HTR-8/SVneo (cell line): ENCODE measurements around the gene USP36.
"Not testable (repeated sequence)": the region's sequence is repeated elsewhere in the genome, so short reads cannot be mapped to it uniquely, and the experiment has no call there.

ENCODE experiments used
- DNase-seq: peaks from one replicate; pipeline ENCODE4 v3.0.0; 2011; ENCODE audit warnings: low spot score, mixed read lengths; ENCODE audit not compliant: insufficient read length
- FAIRE-seq: peaks from 2 replicates; lab custom pipeline; 2011; peaks lifted over from hg19 to GRCh38; lab: Jason Lieb, UNC

USP36 gene

DNA sequence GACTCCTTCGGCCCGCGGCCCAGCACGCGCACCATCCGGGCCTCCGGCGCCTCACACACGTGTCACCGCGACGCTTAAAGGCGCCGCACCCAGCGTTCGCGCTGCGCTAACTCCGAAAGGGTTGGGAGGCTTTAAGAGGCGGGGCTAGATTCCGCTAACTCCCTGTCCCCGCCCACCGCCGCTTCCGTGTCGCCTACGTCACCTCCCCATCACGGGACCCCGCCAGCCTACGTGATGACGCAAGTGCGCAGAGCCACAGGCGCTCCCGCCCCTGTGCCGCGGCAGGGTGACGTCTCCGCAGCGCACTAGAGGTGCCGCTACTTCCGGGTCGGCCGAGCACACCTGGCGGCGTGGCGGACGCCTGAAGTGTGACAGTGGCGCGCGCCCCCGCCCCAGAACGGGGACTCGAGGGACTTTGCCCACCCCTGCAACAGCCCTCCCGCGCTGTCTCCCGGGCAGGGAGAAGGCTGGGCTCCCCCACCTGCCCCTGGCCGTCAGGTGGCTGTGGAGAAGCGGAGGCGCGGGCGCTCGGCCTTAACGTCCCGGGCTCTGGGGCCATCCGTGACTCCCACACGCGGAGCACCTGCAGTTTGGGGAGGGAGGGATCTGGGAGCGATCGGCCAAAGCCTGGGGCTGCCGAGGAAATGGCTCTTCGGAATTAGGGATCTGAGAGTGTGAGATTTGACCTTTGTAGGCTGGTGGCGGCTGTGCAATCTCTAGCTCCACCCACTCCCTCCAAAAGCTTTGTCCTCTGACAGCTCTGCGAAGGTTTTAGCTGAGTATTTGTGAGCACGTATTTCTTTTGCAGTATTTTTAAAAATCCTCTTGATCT lies at the start of gene USP36:
TSS of gene USP36 (minus strand) at position 35 of the 832 bp plus-strand sequence. CDS start 4,451 bp downstream, outside the sequence.
- peak; percentile 96 for FAIRE-seq

GRCh38 chr17:78890096-78890495 lies 49.5 kb upstream of the USP36 start:
- DNase-seq, FAIRE-seq: not testable (repeated sequence)

More for the DNA sequence above, at the start of gene USP36:
- peak; percentile 98 for DNase-seq

DNA sequence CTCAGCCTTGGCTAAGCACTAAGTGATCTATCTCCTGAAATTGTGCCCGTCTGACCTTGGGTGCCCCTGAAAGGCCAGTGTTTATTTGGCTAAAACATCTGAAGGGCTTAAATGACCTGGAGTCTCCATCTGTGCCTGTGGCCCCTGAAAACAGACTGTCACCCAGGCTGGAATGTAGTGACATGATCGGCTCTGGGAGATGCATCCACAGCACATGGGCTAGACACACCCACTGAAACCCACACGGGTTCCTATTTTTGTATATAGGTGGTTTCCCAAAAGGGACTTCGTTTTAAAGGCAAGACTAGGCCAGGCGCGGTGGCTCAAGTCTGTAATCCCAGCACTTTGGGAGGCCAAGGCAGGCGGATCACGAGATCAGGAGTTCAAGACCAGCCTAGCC lies 48.9 kb upstream of the USP36 start:
- FAIRE-seq = no peak

GRCh38 chr17:78888941-78889518 lies 48.4 kb upstream of the USP36 start:
- FAIRE-seq = no peak

More for the DNA sequence above, 48.9 kb upstream of the USP36 start:
- DNase-seq = no peak

DNA sequence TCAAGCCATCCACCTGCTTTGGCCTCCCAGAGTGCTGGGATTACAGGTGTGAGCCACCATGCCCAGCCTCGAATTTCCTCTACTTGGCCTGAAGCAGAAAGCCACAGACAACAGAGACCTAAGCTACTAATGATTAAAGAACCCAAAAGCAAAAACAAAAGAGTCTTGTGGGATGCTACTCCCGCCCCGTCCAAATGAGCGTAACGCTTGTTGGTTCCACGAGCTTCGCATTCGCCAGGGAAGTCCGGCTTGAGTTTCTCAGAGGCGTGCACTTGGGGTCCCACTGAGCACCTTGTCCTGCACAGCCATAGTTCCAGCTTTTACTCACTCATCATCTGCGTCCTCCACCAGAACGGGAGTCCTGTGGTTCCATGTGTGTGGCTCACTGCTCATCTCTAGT lies 46.3 kb upstream of the USP36 start:
- FAIRE-seq (no peak), DNase-seq (no peak)

More at GRCh38 chr17:78888941-78889518, 48.4 kb upstream of the USP36 start:
- DNase-seq = no peak

DNA sequence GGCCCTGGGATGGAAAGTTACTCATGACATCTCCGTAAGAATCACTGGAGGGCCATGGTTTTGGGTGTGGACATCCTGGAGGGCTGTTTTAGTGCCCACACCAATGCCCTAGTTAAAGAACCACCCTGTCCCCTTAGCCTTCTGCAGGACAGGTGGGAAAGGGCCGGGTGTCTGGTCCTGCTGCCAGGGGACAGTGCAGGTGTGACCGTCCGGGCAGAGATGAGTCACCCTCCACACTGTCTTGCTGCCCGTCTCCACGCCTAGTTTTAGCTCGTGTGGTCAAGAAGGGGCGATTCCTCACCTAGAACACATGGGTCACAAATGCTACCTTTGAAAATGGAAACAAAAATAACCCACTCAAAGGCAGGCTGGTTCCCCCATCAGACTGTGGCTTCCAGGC lies 45.3 kb upstream of the USP36 start:
- no peak for DNase-seq
- peak; percentile 59 for FAIRE-seq

- FAIRE-seq (no peak), DNase-seq (no peak)
Measured at GRCh38 chr17:78884876-78885667, 44.5 kb upstream of the USP36 start.

GRCh38 chr17:78884148-78884825 lies 43.7 kb upstream of the USP36 start:
- FAIRE-seq (peak; percentile 62), DNase-seq (no peak)

- FAIRE-seq = no peak
Measured at GRCh38 chr17:78883533-78884131, 43.0 kb upstream of the USP36 start.

DNA sequence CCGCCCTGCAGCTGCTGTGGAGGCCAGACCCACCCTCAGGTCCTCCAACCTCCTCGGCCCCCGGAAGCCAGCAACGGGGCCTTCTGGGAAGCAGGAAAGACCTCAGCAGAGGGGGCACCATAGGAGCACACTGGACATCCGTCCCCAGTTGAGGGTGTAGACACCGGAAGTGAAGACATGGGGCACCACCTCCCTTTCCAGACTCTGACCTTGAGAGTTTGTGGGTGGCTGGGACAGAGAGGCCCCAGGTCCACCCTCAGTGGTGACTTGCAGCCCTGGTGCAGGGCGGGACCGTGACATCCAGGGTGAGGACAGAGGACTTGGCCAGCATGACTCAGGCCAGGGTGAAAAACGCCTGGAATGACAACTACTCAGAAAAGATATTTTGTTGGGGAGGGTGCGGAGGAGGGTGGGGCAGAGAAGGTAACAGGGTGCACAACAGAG lies 42.5 kb upstream of the USP36 start:
- DNase-seq = peak; percentile 79
- peak; percentile 97 for FAIRE-seq

More at GRCh38 chr17:78883533-78884131, 43.0 kb upstream of the USP36 start:
- DNase-seq = peak; percentile 95

GRCh38 chr17:78882540-78883088 lies 42.0 kb upstream of the USP36 start:
- FAIRE-seq = no peak
- DNase-seq = no peak

DNA sequence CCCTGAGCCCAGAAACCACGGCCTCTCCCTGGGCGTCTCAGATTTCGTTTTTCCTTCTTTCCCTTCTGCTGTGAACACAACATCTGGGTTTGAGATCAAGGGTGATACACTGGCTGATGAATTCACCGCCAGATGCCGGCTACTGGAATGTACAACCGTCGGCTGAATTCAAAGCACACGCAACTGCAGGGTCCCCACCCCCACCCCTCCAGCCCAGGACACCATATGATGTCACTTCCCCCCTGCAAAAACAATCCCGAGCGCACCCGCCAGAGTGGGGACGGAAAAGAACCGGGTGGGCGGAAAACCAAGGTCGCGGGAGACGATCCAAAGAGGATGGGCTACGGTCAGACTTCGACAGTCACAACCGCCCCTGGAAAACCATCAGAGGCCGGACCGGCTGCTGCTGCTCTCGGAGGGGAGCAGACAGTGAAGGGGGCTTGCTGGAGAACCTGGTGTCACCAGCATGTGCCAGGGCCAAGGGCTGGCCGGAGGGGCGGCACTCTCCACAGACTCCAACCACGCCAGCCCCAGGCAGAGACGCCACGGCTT lies 39.1 kb upstream of the USP36 start:
- no peak for DNase-seq
- no peak for FAIRE-seq

DNA sequence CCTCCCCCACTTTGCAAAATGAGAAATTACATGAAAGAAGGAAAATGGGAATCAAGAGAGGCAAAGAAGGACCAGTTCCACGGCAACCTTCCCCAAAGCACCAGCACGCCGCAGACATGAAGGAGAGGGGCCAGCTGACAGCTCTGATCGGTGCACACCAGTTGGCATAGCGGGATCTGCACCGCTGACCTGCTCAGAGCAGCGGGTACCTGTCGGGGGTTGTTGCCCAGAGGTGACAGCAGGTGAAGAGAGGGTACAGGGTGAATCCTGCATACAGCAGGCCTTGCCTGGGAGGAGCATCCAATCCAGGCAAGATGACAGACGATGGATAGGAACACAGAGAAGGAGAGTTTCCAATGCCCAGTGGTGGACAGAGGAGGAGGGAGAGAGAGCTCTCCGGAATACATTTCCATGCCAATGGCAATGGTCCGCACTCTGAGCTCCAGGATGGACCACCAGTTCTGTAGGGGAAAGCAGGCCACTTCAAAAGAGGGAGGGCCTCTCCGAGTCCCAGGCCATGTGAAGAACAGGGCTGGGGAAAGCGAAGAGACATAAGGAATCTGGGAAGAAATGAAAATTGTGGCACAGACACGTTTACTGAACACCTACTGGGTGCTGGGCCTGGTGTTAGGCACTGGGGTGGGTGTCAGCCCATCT lies 38.4 kb upstream of the USP36 start:
- DNase-seq (no peak), FAIRE-seq (no peak)

GRCh38 chr17:78878261-78878660 lies 37.6 kb upstream of the USP36 start:
- DNase-seq (no peak), FAIRE-seq (peak; percentile 42)

- not testable (repeated sequence) for DNase-seq, FAIRE-seq
Measured at GRCh38 chr17:78876954-78877517, 36.4 kb upstream of the USP36 start.

DNA sequence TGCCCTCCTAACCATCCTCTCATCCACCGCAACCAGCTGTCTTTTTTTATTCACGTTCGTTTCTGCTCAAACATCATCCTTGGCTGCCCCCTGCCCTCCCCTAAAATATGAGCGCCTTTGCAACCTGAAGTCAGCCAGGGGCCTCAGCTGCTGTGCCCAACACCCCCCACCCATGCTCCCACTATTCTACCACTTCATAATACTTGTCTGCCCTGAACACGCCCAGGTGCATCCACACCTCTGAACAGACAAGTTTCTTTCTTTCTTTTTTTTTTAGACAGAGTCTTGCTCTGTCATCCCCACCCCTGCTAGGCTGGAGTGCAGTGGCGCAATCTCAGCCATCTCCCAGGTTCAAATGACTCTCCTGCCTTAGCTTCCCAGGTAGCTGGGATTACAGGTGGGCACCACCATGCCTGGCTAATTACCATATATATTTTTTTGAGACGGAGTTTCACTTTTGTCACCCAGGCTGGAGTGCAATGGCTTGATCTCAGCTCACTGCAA lies 35.5 kb upstream of the USP36 start:
- no peak for FAIRE-seq
- no peak for DNase-seq

DNA sequence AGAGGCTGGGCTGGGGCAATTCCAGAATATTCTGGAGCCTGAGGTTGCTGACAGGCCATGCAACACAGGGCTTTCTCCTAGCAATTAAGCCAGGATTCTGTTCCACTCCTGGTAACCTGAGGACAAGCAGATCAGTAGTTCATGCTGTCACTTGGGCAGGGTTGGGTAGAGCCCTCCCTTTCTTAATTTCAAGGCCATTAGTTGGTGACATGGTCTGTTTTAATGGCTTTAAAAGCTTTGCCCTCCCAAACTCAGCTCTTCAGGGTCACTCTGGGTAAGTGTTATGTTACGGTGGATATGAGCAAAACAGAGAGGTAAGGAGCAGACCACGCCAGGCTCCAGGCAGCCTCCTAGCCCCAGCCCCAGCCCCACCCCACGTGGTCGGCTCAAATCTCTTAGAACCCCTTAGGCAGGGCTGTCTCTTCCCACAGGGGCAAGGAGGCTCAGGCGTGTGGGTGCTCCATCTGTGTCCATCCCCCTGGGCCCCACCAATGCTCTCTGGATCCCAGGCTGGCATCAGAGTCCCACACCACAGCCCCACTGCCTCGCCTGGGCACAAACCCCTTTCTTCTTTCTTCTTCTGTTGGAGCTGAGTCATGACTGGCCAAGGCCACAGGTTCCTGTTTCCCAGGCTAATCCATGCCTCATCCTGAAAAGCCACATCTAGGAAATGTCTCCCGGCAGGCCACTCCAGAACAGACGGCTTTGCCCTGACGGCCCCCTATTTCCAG lies 34.9 kb upstream of the USP36 start:
- no peak for DNase-seq

More for the DNA sequence above, 34.9 kb upstream of the USP36 start:
- no peak for FAIRE-seq
